GM18951 (cell line): ENCODE measurements around the gene MYO1A.
"Not testable (repeated sequence)": the region's sequence is repeated elsewhere in the genome, so short reads cannot be mapped to it uniquely, and the experiment has no call there.

ENCODE experiments used
- POLR2A ChIP-seq: IDR thresholded peaks from 4 replicates; pipeline ENCODE4 v1.6.1; 2011; ENCODE audit warnings: mild to moderate bottlenecking; ENCODE audit not compliant: insufficient read length, insufficient read depth; ENCODE audit errors: extremely low read depth
- in situ Hi-C: fragments of 300-500 bp; cut with MboI; formaldehyde crosslinking; loops from one replicate; pipeline ENCODE4 v1.12.0; 2022; ENCODE audit warnings: low sequenced_read_pairs, mixed read lengths, inconsistent platforms; ENCODE audit not compliant: unreplicated experiment

MYO1A gene

DNA sequence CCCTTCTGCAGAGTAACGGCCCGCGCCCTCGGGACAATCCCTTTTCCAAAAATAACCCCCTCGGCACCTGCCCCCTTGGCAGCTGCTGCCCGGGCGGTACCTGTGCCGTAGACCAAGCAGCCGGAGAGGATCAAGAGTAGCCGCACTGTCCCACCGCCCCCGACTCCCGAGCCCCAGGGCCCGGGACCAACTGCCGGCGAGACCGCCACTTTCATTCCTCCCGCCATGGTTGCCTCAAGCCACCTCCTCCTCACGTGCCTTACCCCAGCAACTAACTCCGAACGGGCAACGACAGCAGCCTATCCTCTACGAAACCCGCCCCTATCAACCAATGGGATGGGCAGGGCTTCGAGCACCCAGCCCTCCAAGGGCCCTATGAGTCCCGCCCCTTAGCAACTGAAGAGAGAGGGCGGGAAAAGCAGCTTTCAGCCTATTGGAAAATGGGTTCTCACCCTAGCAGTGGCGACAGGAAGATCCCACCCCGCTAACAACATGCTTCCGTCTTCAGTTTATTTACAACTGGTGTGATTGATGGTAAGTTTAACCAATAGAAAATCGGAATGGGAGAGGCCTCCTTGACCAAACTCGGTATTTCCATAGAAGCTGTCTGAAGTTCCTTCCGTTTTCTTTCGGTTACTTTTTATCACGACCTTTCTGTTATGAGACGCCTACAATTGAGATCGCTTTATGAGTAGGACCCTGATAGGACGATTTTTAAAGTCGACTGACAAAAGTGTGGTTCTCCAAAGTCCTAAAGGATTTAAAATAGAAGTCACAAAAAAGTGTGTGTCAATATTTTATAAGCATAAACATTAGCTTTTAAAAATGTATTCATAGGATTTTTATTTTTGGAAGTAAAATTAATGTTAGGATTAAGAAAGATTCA, 28.8 kb upstream of the MYO1A start, which contains the start of gene NEMP1:
NEMP1 (minus strand) TSS at position 273 of the 886 bp plus-strand sequence; CDS start at position 227, 46 bp downstream.
- in situ Hi-C loops, result no loop called here
- peak; percentile 75 for TF ChIP-seq POLR2A

DNA sequence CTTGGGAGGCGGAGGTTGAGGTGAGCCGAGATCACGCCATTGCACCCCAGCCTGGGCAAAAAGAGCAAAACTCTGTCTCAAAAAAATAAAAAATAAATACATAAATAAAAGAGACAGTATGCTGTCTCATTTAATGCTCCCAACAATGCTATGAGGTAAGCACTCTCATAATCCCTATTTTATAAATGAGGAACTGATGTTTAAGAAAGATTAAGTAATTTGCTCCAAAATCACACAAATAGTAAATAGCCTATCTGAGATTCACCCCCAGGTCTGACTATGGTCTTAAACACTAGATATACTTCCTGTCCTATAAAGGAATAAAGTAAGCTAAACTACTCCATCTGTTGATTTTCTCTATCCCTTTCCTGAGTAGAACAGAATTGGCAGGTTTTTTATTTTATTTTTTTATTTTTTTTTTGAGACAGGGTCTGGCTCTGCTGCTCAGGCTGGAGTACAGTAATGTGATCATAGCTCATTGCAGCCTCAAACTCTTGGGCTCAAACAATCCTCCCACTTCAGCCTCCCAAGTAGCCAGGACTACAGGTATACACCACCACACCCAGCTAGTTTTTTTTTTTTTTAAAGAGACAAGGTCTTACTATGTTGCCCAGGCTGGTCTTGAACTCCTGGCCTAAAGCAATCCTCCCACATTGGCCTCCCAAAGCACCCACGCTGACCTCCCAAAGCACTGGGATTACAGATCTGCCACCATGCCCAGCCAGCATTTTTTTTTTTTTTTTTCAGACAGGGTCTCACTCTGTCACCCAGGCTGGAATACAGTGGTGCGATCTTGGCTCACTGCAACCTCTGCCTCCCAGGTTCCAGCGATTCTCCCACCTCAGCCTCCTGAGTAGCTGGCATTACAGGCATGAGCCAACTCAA, 23.9 kb upstream of the MYO1A start:
- in situ Hi-C loops, result not testable (repeated sequence)

DNA sequence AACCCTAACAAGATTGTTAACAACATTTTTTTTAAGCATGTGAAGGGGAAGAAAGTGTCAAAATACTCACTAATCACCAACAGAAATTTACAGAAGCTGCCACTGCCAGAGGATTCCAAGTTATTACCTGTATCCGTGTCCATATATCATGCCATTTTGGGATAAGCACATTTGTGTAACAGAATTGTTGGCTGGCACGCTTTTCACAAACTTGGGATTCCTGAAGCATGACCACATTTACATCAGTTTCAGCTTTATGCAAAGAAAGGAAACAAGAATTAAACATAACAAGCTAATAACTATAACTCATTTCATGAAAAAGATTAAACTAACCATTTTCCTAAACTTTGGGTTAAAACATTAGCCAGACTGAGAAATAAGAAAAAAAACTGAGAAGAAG, 22.7 kb upstream of the MYO1A start:
- TF ChIP-seq POLR2A, result no peak

DNA sequence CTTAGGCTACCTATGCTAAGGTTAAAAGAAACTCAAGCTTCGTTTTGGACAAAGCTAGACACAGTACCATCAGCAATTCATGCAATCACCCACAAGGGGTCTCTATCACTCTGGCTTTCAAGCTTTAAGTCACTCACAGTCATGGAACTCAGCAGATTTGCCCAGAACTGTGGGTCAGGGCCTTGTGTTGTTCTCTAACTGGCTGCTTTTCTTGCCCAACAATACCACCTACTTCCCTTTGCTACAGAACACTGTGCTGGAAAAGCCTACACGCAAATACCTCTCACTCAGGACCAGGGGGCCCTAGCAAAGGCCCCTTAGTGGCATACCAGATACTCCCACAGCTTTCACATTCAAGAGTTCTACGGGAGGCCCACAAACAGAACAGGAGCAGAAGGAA, 19.6 kb upstream of the MYO1A start:
- TF ChIP-seq POLR2A, result no peak
- in situ Hi-C loops, result no loop called here

More for the DNA sequence above, 22.7 kb upstream of the MYO1A start:
- in situ Hi-C loops, result no loop called here

DNA sequence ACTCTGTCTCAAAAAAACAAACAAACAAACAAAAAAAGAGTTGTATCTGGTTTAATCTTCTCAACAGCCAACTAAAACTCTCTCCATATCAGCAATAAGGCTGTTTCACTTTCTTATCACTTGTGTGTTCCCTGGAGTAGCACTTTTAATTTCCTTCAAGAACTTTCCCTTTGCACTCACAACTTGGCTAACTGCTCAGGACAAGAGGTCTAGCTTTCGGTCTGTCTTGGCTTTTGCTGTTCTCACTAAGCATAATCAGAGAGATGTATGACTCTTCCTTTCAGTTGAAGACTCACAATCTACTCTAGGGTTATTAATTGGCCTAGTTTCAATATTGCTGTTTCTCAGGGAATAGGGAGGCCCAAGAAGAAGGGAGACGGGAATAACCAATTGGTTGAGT, 16.3 kb upstream of the MYO1A start:
- in situ Hi-C loops, result no loop called here
- no peak for TF ChIP-seq POLR2A

DNA sequence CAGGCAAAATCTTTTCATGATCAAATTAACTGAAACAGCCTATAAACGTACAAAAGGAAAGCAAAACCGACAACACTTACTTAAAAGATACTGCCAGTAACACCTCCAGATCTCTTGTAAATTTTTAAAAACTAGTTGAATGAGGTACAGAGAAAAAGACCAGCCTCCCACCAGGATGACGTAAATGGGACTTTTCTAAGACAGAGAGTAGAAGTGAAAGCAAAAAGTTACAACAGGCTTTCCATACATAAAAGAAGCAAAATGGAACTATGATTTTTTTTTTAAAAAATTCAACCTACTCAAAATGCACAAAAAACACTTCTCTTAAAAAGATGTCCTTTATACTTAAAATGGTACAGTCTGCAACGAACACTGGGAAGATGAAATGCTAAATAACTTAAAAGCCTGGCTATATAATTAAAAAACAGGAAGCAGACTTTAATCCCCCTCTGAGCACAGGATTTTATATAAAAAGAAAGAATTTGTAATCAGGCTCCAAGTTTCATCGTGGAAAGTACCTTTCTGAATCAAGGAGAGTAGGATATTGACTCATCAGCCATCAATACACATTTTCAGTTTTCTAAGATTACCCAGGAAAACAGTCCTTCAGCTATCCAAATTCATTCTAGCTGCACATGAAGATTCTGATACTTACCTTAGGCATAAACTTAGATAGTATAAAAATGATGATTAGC, 14.2 kb upstream of the MYO1A start:
- in situ Hi-C loops, result no loop called here
- no peak for TF ChIP-seq POLR2A

DNA sequence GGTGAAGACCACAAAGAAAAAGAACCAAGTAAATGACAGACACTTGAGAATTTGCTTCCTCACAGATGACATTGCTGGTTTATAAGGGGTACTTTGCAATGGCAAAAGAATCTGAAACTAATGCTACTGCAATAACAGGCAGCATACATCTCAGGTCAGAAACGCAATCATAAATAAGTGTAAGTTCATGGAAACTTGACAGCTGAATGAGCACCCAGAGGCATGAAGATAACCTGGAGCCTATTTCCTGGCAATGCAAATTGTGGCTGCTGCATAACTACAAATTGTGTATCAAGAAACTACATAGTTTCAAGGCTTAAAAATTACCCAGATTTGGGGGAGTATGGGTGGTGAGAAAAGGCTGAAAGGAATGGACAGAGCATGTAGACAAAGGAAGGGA, 8.5 kb upstream of the MYO1A start:
- no peak for TF ChIP-seq POLR2A
- in situ Hi-C loops, result no loop called here

DNA sequence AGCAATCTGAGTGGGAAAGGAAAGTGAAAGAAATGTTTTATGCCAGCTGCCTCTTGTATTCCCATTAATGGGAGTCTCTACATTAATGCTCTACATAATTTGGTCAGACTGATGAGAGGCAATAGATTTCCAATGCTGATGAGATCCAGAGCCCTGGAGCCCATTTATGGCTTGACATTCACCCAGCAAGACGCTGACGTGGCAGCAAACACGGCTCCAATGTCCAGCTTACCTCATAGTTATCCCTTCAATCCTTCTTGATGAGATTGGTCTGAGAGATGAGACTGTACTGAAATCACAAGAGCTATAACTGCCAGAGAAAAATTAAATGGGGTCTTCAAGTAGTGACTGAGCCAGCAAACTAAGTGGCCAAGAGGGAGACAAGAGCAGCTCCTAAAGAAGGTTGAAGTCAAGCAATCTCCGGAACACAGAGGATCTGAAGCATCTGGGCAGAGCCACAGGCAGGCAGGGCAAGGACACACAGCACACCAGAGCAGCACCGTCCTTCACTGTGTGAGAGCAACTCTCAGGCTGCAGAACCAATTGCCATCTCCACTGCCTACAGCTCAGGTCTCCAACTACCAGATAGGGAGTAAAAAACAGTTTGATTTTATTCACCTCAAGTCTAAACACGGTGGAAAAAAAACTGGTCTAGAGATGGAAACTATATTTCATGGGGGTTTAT, 7.3 kb upstream of the MYO1A start:
- in situ Hi-C loops, result no loop called here
- no peak for TF ChIP-seq POLR2A

DNA sequence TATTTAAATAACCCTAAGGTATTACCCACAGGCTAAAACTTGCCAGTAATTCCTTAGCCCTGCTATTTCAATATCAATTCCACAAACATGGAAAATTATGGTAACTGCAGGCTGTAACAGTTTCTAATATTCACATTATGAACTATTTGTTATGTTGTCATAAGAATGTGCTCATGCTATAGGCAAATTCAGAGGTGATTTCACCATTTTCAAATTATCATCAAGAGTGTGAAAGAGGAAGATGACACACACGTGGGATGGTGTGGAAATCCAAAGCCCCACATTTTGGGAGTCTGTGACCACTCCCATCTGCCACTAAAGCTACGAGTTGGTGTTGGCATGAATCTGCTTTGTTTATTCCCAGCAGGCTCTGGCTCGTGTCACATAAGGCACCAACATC, 5.9 kb upstream of the MYO1A start:
- in situ Hi-C loops, result no loop called here

DNA sequence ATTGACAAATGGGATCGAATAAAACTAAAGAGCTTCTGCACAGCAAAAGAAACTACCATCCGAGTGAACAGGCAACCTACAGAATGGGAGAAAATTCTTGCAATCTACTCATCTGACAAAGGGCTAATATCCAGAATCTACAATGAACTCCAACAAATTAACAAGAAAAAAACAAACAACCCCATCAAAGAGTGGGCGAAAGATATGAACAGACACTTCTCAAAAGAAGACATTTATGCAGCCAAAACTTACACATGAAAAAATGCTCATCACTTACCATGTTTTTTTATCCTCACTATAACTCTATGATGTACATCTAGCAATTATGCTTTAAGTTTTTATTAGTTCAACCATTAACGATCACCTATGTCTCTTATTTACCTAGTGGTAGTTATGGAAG, 4.0 kb upstream of the MYO1A start:
- in situ Hi-C loops, result not testable (repeated sequence)

More for the DNA sequence above, 5.9 kb upstream of the MYO1A start:
- TF ChIP-seq POLR2A, result no peak

DNA sequence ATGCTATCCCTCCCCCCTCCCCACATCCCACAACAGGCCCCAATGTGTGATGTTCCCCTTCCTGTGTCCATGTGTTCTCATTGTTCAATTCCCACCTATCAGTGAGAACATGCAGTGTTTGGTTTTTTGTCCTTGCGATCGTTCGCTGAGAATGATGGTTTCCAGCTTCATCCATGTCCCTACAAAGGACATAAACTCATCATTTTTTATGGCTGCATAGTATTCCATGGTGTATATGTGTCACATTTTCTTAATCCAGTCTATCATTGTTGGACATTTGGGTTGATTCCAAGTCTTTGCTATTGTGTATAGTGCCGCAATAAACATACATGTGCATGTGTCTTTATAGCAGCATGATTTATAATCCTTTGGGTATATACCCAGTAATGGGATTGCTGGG, 3.2 kb upstream of the MYO1A start:
- in situ Hi-C loops, result not testable (repeated sequence)

DNA sequence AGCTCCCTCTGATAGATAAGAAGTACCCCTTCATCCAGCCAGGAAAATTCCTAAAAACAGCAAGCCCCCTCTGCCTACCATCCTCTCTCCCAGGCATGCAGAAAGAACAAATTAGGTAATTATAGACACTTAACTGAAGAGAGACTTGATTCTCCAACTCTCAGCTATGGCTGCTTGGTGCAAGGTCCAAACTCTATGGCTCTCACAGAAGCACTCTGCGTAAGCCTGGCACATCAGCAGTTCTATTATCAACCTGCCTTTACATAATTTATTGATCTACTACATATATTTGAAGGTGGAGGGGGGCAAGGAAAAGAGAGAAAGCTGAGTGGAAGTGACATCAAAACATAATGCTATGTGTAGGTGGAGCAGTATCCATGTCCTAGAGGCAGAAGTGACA, 1.1 kb upstream of the MYO1A start:
- in situ Hi-C loops, result no loop called here
- TF ChIP-seq POLR2A, result no peak

DNA sequence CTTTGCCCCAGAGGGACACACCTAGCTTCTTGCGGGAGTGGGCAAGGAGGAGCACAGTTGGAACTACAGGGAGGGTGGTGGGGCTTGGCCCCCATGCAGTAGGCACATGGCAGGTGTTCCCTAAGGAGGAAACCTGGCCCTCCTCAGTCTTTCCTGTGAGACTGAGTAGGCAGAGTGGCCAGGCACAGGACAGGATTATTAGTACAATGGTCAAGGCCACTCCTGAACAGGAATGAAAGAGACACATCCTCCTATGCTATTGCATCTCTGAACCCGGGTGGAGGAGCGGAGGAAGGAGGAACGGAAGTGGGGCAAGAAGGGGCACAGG, 846 bp downstream of the MYO1A start:
- in situ Hi-C loops, result no loop called here
- TF ChIP-seq POLR2A, result no peak
